ENCODE measurements around the gene NOTCH3. TPM values are rescaled to one million over a fixed set of nuclear protein-coding genes. Genes with fewer than 3 reads are reported as not detected.

NOTCH3 gene
- total RNA-seq, 1 experiment from 2014 or later = 153 TPM

DNA sequence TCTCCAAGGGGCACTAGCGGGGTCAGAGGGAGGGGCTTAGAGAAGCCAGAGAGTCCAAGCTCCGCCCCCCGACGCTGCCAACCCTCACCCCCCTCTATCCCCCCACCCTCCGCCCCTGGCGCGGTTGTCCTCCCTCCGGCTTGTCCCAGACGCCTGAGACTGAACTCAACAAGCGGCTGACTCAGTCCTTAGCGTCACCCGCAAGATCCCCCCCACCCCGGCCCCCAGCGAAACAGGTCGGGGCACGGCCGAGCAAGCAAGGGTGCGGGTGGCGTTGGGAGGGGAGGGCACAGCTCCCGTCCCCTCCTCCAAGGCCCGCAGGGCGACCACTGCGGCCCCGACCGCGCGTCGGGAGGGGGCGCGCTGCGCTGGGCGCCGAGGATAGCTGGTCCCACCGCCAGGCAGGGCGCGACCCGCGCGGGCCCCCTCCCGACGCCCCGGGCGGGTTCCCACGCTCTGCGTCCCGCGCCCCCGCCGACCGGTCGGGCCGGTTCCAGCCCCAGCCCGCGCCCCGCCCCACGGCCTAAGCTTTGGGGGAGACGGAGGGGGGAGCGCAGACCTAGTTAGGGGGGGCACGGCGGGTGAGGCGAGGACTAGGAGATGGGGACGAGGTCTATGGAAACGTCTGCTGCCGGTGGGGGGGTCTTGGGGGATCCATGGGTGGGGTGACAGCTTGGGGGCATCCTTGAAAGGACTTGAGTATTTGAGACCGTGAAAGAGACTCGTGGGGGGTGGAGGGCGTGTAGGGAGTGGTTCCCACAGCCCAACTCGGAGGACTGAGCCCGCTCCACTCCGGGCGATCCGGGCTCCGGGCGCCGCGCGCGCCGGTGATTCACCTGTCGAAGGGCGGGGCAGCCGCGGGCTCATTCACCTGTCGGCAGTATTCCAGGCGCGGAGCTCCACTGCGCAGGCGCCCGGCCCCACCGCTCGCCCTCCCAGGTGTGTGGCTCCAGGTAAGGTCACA, 5.1 kb downstream of the NOTCH3 start:
- DNase-seq (ENCODE audit: low spot score) (peak; percentile 97), ATAC-seq (peak; percentile 58)
- CTCF ChIA-PET = interaction anchor here (0.5 to 3.0 kb wide), 33 partner anchors 8 to 409 kb away, joined by 3 to 64 read pairs (median 6); partner anchors contain the start of genes AKAP8, AKAP8L and EPHX3
- Mint-ChIP-seq H3K4me1 (peaks cover 31% of the 10 kb centered on the region), H3K27ac (0 out of 2 replicates have a peak overlapping the region, but pooled peaks have one; percentile 70), H3K4me3 (peak overlapping the region; percentile 77), H3K27me3 (ENCODE audit: low read depth) (no peaks in the 10 kb centered on the region), H3K9me3 (no peaks in the 10 kb centered on the region), H3K36me3 (peaks cover 30% of the 10 kb centered on the region)
- POLR2A ChIA-PET = interaction anchor here (0.6 to 2.2 kb wide), 8 partner anchors 15 to 223 kb away, joined by 3 to 19 read pairs (median 6); partner anchors contain the start of genes AKAP8L and EPHX3
- TF ChIP-seq IRF2 (CRISPR knock-in tag; IDR thresholded peaks at IDR 0.05; ENCODE audit: borderline replicate concordance, low read depth) (no peak), MAX (CRISPR knock-in tag; IDR thresholded peaks at IDR 0.05) (no peak), SMAD3 (CRISPR knock-in tag; IDR thresholded peaks at IDR 0.05; ENCODE audit: borderline replicate concordance) (no peak), TCF7 (CRISPR knock-in tag; IDR thresholded peaks at IDR 0.05; ENCODE audit: low read depth) (no peak), ZNF423 (CRISPR knock-in tag; IDR thresholded peaks at IDR 0.05) (peak; percentile 56; the same call in 1 of the 2 replicates), E2F5 (CRISPR knock-in tag; IDR thresholded peaks at IDR 0.05) (0 out of 2 replicates have a peak, but pooled peaks have one; percentile 18), ZNF232 (CRISPR knock-in tag; IDR thresholded peaks at IDR 0.05) (0 out of 2 replicates have a peak, but pooled peaks have one; percentile 24), ATF1 (CRISPR knock-in tag; IDR thresholded peaks at IDR 0.05) (no peak), CBFB (CRISPR knock-in tag; IDR thresholded peaks at IDR 0.05; ENCODE audit: low read depth) (no peak), HMGXB4 (CRISPR knock-in tag; IDR thresholded peaks at IDR 0.05) (no peak), NR2C2 (CRISPR knock-in tag; IDR thresholded peaks at IDR 0.05) (no peak), JUN (CRISPR knock-in tag; IDR thresholded peaks at IDR 0.05) (no peak), PRRX2 (CRISPR knock-in tag; IDR thresholded peaks at IDR 0.05) (0 out of 2 replicates have a peak, but pooled peaks have one; percentile 30), ZBTB21 (CRISPR knock-in tag; IDR thresholded peaks at IDR 0.05; ENCODE audit: borderline replicate concordance) (no peak)
- TF ChIP-seq, protein P1, sequence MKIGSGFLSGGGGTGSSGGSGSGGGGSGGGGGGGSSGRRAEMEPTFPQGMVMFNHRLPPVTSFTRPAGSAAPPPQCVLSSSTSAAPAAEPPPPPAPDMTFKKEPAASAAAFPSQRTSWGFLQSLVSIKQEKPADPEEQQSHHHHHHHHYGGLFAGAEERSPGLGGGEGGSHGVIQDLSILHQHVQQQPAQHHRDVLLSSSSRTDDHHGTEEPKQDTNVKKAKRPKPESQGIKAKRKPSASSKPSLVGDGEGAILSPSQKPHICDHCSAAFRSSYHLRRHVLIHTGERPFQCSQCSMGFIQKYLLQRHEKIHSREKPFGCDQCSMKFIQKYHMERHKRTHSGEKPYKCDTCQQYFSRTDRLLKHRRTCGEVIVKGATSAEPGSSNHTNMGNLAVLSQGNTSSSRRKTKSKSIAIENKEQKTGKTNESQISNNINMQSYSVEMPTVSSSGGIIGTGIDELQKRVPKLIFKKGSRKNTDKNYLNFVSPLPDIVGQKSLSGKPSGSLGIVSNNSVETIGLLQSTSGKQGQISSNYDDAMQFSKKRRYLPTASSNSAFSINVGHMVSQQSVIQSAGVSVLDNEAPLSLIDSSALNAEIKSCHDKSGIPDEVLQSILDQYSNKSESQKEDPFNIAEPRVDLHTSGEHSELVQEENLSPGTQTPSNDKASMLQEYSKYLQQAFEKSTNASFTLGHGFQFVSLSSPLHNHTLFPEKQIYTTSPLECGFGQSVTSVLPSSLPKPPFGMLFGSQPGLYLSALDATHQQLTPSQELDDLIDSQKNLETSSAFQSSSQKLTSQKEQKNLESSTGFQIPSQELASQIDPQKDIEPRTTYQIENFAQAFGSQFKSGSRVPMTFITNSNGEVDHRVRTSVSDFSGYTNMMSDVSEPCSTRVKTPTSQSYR (CRISPR knock-in tag; IDR thresholded peaks at IDR 0.05) = no peak
- TF ChIP-seq, protein P2, sequence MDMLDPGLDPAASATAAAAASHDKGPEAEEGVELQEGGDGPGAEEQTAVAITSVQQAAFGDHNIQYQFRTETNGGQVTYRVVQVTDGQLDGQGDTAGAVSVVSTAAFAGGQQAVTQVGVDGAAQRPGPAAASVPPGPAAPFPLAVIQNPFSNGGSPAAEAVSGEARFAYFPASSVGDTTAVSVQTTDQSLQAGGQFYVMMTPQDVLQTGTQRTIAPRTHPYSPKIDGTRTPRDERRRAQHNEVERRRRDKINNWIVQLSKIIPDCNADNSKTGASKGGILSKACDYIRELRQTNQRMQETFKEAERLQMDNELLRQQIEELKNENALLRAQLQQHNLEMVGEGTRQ (CRISPR knock-in tag; IDR thresholded peaks at IDR 0.05) = 0 out of 2 replicates have a peak, but pooled peaks have one; percentile 19
- TF ChIP-seq, protein P3, sequence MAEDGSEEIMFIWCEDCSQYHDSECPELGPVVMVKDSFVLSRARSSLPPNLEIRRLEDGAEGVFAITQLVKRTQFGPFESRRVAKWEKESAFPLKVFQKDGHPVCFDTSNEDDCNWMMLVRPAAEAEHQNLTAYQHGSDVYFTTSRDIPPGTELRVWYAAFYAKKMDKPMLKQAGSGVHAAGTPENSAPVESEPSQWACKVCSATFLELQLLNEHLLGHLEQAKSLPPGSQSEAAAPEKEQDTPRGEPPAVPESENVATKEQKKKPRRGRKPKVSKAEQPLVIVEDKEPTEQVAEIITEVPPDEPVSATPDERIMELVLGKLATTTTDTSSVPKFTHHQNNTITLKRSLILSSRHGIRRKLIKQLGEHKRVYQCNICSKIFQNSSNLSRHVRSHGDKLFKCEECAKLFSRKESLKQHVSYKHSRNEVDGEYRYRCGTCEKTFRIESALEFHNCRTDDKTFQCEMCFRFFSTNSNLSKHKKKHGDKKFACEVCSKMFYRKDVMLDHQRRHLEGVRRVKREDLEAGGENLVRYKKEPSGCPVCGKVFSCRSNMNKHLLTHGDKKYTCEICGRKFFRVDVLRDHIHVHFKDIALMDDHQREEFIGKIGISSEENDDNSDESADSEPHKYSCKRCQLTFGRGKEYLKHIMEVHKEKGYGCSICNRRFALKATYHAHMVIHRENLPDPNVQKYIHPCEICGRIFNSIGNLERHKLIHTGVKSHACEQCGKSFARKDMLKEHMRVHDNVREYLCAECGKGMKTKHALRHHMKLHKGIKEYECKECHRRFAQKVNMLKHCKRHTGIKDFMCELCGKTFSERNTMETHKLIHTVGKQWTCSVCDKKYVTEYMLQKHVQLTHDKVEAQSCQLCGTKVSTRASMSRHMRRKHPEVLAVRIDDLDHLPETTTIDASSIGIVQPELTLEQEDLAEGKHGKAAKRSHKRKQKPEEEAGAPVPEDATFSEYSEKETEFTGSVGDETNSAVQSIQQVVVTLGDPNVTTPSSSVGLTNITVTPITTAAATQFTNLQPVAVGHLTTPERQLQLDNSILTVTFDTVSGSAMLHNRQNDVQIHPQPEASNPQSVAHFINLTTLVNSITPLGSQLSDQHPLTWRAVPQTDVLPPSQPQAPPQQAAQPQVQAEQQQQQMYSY (CRISPR knock-in tag; IDR thresholded peaks at IDR 0.05) = peak; percentile 99
- TF ChIP-seq, protein P4, sequence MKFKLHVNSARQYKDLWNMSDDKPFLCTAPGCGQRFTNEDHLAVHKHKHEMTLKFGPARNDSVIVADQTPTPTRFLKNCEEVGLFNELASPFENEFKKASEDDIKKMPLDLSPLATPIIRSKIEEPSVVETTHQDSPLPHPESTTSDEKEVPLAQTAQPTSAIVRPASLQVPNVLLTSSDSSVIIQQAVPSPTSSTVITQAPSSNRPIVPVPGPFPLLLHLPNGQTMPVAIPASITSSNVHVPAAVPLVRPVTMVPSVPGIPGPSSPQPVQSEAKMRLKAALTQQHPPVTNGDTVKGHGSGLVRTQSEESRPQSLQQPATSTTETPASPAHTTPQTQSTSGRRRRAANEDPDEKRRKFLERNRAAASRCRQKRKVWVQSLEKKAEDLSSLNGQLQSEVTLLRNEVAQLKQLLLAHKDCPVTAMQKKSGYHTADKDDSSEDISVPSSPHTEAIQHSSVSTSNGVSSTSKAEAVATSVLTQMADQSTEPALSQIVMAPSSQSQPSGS (CRISPR knock-in tag; IDR thresholded peaks at IDR 0.05; ENCODE audit: borderline replicate concordance, low read depth) = no peak
- TF ChIP-seq, protein P5, sequence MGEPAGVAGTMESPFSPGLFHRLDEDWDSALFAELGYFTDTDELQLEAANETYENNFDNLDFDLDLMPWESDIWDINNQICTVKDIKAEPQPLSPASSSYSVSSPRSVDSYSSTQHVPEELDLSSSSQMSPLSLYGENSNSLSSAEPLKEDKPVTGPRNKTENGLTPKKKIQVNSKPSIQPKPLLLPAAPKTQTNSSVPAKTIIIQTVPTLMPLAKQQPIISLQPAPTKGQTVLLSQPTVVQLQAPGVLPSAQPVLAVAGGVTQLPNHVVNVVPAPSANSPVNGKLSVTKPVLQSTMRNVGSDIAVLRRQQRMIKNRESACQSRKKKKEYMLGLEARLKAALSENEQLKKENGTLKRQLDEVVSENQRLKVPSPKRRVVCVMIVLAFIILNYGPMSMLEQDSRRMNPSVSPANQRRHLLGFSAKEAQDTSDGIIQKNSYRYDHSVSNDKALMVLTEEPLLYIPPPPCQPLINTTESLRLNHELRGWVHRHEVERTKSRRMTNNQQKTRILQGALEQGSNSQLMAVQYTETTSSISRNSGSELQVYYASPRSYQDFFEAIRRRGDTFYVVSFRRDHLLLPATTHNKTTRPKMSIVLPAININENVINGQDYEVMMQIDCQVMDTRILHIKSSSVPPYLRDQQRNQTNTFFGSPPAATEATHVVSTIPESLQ (CRISPR knock-in tag; IDR thresholded peaks at IDR 0.05) = no peak

Data from WTC11 (cell line).